Colonic mucosa (tissue), 4 donors: Measurements from ENCODE around the gene LRRC8C. TPM values are rescaled to one million over a fixed set of nuclear protein-coding genes. Genes with fewer than 3 reads are reported as not detected.

Experiments used
- DNase-seq: peaks from one replicate; pipeline ENCODE4 v3.0.0-alpha.2; 2020
- H3K27ac ChIP-seq: fragments of 200-600 bp; one replicate; pipeline ENCODE4 v1.8.0; 2021
- H3K27me3 ChIP-seq: fragments of 200-600 bp; one replicate; pipeline ENCODE4 v1.8.0; 2021
- H3K36me3 ChIP-seq: fragments of 200-600 bp; one replicate; pipeline ENCODE4 v1.8.0; 2021
- H3K4me1 ChIP-seq: fragments of 200-600 bp; one replicate; pipeline ENCODE4 v1.8.0; 2021; ENCODE audit warnings: mild to moderate bottlenecking
- H3K4me3 ChIP-seq: fragments of 200-600 bp; one replicate; pipeline ENCODE4 v1.8.0; 2021
- H3K9ac ChIP-seq, 2 donors: one replicate each; pipeline ENCODE4 v1.7.0; 2013; ENCODE audit warnings: control low read depth in 2 of 2, low read depth in 2 of 2, low read length in 2 of 2
- H3K9me3 ChIP-seq: fragments of 200-600 bp; one replicate; pipeline ENCODE4 v1.8.0; 2021
- intact Hi-C: fragments of 100-400 bp; cut with DNase I; formaldehyde crosslinking; loops from one replicate; pipeline ENCODE4 v1.14.1; 2022
- total RNA-seq, 2 donors: library from RNA; stranded (reverse); fragmentation: NEBNext Ultra II Directional in 1 of 2; extraction: Animal tissue kit (Norgen Biotek cat#: 25700) in 1 of 2; gene quantifications; one replicate each; pipeline ENCODE4 v1.2.1, GENCODE V29; 2021
- TF ChIP-seq, protein P1 (sequence below): fragments of 200-600 bp; IDR thresholded peaks from one replicate; pipeline ENCODE4 v1.8.0; 2022; ENCODE audit warnings: antibody characterized with exemption, mild to moderate bottlenecking
- donor health status: healthy.
- donor health status: DM: no; HTN: no; CAD: no.
- donor health status: DM: no; HTN: no; CAD: no.

Gene LRRC8C
- total RNA-seq, 2 donors from 2014 or later, result 1.2 to 3.3 TPM

DNA sequence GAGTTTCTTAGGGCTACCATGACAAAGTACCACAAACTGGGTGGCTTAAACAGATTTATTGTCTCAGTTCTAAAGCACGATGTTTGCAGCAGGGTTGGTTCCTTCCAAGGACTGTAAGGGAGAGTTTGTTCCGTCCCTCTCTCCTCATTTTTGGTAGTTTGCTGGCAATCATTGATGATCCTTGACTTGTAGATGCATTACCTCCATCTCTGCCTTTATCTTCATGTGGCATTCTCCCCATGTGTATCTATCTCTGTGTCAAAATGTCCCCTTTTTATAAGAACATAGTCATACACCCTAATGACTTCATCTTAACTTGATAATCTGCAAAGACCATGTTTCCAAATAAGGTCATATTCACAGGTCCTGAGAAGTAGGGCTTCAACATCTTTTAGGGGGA, 90.2 kb downstream of the LRRC8C start:
- Histone ChIP-seq H3K27ac (no peak overlapping the region), H3K4me3 (no peak overlapping the region), H3K4me1 (no peaks in the 10 kb centered on the region), H3K27me3 (no peaks in the 10 kb centered on the region), H3K9me3 (no peaks in the 10 kb centered on the region), H3K9ac (no peak overlapping the region), H3K36me3 (no peaks in the 10 kb centered on the region)
- no peak for DNase-seq
- intact Hi-C loops, result no loop called here
- TF ChIP-seq, protein P1, sequence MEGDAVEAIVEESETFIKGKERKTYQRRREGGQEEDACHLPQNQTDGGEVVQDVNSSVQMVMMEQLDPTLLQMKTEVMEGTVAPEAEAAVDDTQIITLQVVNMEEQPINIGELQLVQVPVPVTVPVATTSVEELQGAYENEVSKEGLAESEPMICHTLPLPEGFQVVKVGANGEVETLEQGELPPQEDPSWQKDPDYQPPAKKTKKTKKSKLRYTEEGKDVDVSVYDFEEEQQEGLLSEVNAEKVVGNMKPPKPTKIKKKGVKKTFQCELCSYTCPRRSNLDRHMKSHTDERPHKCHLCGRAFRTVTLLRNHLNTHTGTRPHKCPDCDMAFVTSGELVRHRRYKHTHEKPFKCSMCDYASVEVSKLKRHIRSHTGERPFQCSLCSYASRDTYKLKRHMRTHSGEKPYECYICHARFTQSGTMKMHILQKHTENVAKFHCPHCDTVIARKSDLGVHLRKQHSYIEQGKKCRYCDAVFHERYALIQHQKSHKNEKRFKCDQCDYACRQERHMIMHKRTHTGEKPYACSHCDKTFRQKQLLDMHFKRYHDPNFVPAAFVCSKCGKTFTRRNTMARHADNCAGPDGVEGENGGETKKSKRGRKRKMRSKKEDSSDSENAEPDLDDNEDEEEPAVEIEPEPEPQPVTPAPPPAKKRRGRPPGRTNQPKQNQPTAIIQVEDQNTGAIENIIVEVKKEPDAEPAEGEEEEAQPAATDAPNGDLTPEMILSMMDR, result no peak

DNA sequence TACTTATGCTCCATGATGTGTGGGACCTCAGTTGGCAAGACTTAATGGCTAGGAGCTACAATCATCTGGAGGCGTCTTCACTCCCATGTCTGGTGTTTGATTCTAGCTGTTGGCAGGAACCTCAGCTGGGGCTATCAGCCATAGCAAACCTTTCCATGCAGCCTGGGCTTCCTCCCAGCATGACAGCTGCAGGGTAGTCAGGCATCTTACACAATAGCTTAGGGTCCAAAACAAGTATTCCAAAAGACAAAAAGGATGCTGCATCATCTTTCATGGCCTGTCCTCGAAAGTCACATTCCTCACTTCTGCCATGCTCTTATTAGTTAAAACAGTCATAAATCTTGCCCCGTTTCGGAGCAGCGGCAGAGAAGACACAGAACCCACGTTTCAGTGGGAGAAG, 90.9 kb downstream of the LRRC8C start:
- H3K27me3 ChIP-seq, result no peaks in the 10 kb centered on the region
- no peaks in the 10 kb centered on the region for H3K4me1 ChIP-seq
- TF ChIP-seq, protein P1, result no peak
- H3K36me3 ChIP-seq, result no peaks in the 10 kb centered on the region
- intact Hi-C loops, result no loop called here
- H3K27ac ChIP-seq, result no peak overlapping the region
- H3K9ac ChIP-seq, result no peak overlapping the region
- H3K9me3 ChIP-seq, result no peaks in the 10 kb centered on the region
- no peak overlapping the region for H3K4me3 ChIP-seq
- DNase-seq, result no peak

DNA sequence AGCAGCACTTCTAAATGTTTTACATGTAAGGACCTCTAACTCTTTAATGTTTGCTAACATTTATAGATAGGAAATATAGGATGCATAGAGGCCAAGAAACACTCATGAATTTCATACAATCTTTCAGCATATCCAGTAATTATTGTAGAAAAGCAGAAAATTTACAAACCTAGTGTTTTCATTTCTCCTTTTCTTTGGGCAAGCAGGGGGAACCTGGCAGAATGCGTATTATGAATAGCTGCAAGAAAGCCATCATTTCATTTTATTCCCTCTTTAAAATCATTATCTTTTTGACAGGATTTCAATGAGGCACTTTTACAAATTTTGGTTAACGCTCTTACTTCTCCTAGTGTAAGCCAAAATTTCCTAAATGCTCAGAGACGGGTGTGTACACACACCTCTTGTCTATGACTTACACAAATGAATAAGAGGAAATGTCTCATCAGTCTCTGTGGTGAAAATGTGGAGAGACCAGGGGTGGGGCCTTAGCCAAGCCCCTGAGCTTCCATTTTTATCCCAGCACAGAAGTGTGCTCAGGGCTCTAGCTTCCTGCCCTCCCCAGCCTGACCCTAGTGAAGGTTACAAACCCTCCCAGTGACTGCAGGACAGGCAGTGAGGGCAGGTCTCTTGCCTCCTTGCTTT, 91.6 kb downstream of the LRRC8C start:
- Histone ChIP-seq H3K9me3 (no peaks in the 10 kb centered on the region), H3K27me3 (no peaks in the 10 kb centered on the region), H3K4me3 (no peak overlapping the region), H3K9ac (no peak overlapping the region), H3K4me1 (no peaks in the 10 kb centered on the region), H3K36me3 (no peaks in the 10 kb centered on the region), H3K27ac (peak overlapping the region; percentile 37)
- TF ChIP-seq, protein P1, result no peak
- intact Hi-C loops, result no loop called here
- DNase-seq, result no peak

DNA sequence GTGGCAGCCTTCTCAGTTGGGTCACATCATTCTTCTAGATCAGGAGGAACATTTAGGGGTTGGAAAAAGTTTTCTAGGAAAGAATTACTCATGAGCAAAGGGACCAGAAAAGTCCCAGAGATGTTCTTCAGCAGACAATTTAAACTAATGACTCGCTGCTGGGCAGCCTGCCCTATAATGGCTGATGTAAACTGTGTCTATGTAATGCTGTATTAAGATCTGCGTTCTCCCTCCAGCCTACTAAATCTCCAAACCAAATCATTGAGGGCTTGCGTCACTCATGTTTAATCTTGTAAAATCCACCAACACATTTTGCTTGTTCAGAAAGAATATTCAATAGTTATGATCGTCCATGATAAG, 92.1 kb downstream of the LRRC8C start:
- H3K4me3 ChIP-seq, result no peak overlapping the region
- intact Hi-C loops, result no loop called here
- peak; percentile 43 for DNase-seq
- no peaks in the 10 kb centered on the region for H3K27me3 ChIP-seq
- H3K4me1 ChIP-seq, result no peaks in the 10 kb centered on the region
- peak overlapping the region; percentile 37 for H3K27ac ChIP-seq
- no peak overlapping the region for H3K9ac ChIP-seq
- TF ChIP-seq, protein P1, result no peak
- no peaks in the 10 kb centered on the region for H3K36me3 ChIP-seq
- no peaks in the 10 kb centered on the region for H3K9me3 ChIP-seq

DNA sequence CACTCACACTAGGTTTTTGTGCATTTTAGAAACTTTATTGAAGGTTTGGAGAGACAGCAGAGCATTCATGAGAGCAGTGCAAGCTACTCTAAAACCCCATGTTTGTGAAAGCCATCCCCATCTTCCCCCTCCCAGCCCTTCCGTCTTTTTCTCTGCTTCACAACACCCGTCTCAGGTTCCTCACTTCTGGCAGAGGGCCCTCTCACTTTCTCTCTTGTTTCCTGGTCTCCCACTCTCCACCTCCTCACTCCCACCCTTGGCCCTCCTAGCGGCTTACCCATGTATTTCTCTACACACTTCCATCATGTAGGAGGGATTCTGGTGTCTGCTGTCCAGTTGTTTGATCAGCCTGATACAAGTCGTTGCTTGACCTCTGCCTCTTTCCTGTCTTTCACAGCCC, 92.7 kb downstream of the LRRC8C start:
- no peak overlapping the region for H3K27ac ChIP-seq
- intact Hi-C loops, result no loop called here
- H3K27me3 ChIP-seq, result no peaks in the 10 kb centered on the region
- no peak for DNase-seq
- H3K4me3 ChIP-seq, result no peak overlapping the region
- no peaks in the 10 kb centered on the region for H3K4me1 ChIP-seq
- TF ChIP-seq, protein P1, result no peak
- H3K9me3 ChIP-seq, result no peaks in the 10 kb centered on the region
- no peak overlapping the region for H3K9ac ChIP-seq
- H3K36me3 ChIP-seq, result no peaks in the 10 kb centered on the region
